OCI-LY3 (cell line): Measurements from ENCODE around the gene SCYL3.

Source experiments
- CTCF ChIP-seq: fragments of 200-600, 300-600 bp; sonication (generic); IDR thresholded peaks from 2 replicates; pipeline ENCODE4 v1.5.1; 2014; ENCODE audit warnings: antibody characterized with exemption, low read length, low read depth
- EZH2phosphoT487 ChIP-seq: fragments of 200-600 bp; shearing (Covaris generic); IDR thresholded peaks from 2 replicates; pipeline ENCODE4 v1.6.1; 2018; ENCODE audit warnings: antibody characterized with exemption, mixed run types, low read depth

DNA sequence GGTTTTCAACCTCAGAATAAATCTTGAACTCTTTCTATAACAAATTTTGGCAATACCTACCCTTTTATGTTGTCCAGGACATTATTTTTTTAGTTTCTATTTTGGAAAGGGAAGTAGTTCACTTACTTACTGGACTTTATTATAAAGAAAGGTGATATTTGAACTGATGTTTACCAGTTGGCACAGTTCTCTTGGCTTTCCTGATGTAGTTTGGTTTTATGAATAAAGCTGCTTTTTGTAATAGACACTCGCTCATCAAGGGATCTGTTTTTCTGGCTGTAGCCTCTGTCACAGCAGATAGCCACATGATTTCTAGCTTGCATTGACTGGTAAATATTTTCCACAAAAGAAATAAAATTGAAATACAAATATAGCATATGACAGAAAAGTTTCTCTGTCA, 58.0 kb downstream of the SCYL3 start:
- TF ChIP-seq CTCF (no peak), EZH2phosphoT487 (no peak)
